Panc1 (cell line): ENCODE measurements around the gene SLC17A5. TPM values are rescaled to one million over a fixed set of nuclear protein-coding genes. Genes with fewer than 3 reads are reported as not detected.
A peak's percentile ranks its signal among the peaks of the same experiment; 100 is the strongest.

Experiments used
- ATAC-seq: fragments of 200-7000 bp; cut with Tn5 transposase; 2 replicates; pipeline ENCODE4 v1.9.1; 2020; ENCODE audit warnings: mild to moderate bottlenecking, moderate library complexity
- BruUV-seq: library from RNA; stranded (reverse); fragments of 400-500 nt; replicated peaks from 2 replicates; lab custom pipeline; 2021; lab: Mats Ljungman, UMichigan
- CTCF ChIA-PET: fragments of 300-600 bp; sonication (Branson Sonifier 250); formaldehyde crosslinking; loops from one replicate; lab custom pipeline; 2022; ENCODE audit warnings: antibody characterized with exemption; lab: Charles Lee
- POLR2A ChIA-PET: fragments of 300-600 bp; sonication (Branson Sonifier 250); formaldehyde crosslinking; loops from one replicate; lab custom pipeline; 2022; ENCODE audit warnings: antibody characterized with exemption; lab: Charles Lee
- DNase-seq: peaks from one replicate; pipeline ENCODE4 v3.0.0-alpha.2; 2010; ENCODE audit warnings: low read depth, low spot score
- H3K27ac ChIP-seq: 2 replicates; pipeline ENCODE4 v1.5.1; 2011; ENCODE audit warnings: mild to moderate bottlenecking, low read length, inconsistent platforms
- H3K27me3 ChIP-seq: fragments of 200-500 bp; sonication (Bioruptor generic); 2 replicates; pipeline ENCODE4 v1.6.0; 2014; ENCODE audit warnings: low read length, inconsistent platforms; ENCODE audit not compliant: control insufficient read depth, insufficient read depth
- H3K36me3 ChIP-seq: fragments of 200-500 bp; sonication (Bioruptor generic); 2 replicates; pipeline ENCODE4 v1.5.1; 2014; ENCODE audit warnings: inconsistent platforms, mild to moderate bottlenecking, low read length, moderate library complexity; ENCODE audit not compliant: control insufficient read depth, insufficient read depth
- H3K4me1 ChIP-seq: 2 replicates; pipeline ENCODE4 v1.5.1; 2011; ENCODE audit warnings: inconsistent platforms, mild to moderate bottlenecking, low read length, moderate library complexity; ENCODE audit not compliant: control insufficient read depth, insufficient read depth
- H3K4me3 ChIP-seq, 2 experiments: 2 replicates each; pipeline ENCODE4 v1.5.1; 2011 to 2012; ENCODE audit warnings: low read depth in 2 of 2, low read length in 2 of 2, mild to moderate bottlenecking in 2 of 2, inconsistent platforms in 1 of 2, moderate library complexity in 1 of 2
- H3K9me3 ChIP-seq: fragments of 200-500 bp; sonication (Bioruptor generic); 2 replicates; pipeline ENCODE4 v1.5.1; 2014; ENCODE audit warnings: low read depth, mild to moderate bottlenecking, inconsistent platforms, low read length, moderate library complexity; ENCODE audit not compliant: control insufficient read depth, insufficient read depth
- POLR2AphosphoS5 ChIP-seq: IDR thresholded peaks from 2 replicates; pipeline ENCODE4 v1.6.1; 2012; ENCODE audit warnings: mild to moderate bottlenecking, low read depth, low read length, moderate library complexity
- REST ChIP-seq, 2 experiments: IDR thresholded peaks; 2 replicates each; pipeline ENCODE4 v1.6.1; 2011 to 2012; ENCODE audit warnings: low read depth in 2 of 2, control low read depth in 1 of 2, low read length in 1 of 2, mild to moderate bottlenecking in 1 of 2, moderate library complexity in 1 of 2; ENCODE audit not compliant: insufficient read depth in 1 of 2
- SIN3A ChIP-seq: IDR thresholded peaks from 2 replicates; pipeline ENCODE4 v1.6.1; 2012; ENCODE audit warnings: low read depth, mild to moderate bottlenecking, low read length, moderate library complexity, borderline replicate concordance; ENCODE audit not compliant: insufficient read depth
- TCF7L2 ChIP-seq: IDR thresholded peaks from 2 replicates; pipeline ENCODE4 v1.6.1; 2011; ENCODE audit warnings: mild to moderate bottlenecking, low read depth, low read length, inconsistent platforms
- in situ Hi-C: cut with HindIII; loops from 2 replicates; pipeline ENCODE4 v1.10.0; 2016; ENCODE audit warnings: low sequenced_read_pairs, low pct_unique_long_range_greater_than_20kb
- intact Hi-C: fragments of 100-400 bp; cut with micrococcal nuclease; formaldehyde crosslinking; loops from one replicate; pipeline ENCODE4 v1.10.0; 2022; ENCODE audit not compliant: unreplicated experiment
- total RNA-seq: library from RNA; stranded (reverse); gene quantifications from one replicate; pipeline ENCODE4 v1.2.1, GENCODE V29; 2021; ENCODE audit not compliant: unreplicated experiment
- TF ChIP-seq, protein P1 (sequence below): fragments of 450-650 bp; IDR thresholded peaks from 2 replicates; pipeline ENCODE4 v1.5.1; 2017; ENCODE audit warnings: mild to moderate bottlenecking

SLC17A5 gene
- total RNA-seq, 1 experiment from 2014 or later, result 20.6 TPM

DNA sequence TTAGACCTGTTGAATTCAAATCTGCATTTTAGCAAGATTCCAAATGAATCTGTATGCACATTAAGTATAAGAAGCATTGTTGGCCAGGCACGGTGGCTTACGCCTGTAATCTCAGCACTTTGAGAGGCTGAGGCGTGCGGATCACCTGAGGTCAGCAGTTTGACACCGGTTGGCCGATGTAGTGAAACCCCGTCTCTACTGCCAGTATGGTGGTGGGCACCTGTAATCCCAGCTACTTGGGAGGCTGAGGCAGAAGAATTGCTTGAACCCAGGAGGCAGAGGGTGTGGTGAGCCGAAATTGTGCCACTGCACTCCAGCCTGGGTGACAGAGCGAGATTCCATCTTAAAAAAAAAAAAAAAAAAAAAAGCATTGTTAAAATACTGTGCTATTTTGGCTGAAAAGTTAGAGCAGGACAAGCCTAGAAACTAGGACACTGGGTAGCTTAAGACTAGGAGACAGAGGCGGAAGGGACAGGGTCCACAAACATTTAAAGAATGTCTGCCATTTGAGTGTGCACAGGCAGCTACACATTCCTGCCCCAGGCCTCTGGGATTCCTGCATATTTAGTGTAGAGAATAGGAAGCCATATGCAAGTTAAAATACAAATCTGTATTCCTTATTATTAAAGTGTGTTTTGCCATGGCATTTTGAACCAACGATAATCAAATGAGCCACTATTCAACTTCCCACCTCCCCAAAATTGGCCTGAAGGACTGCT is 87.9 kb downstream of the SLC17A5 start:
- peak overlapping the region; percentile 82 for H3K27ac ChIP-seq
- in situ Hi-C loops (no loop called here), intact Hi-C loops (no loop called here)
- no peaks in the 10 kb centered on the region for H3K36me3 ChIP-seq
- no peak for TF ChIP-seq SIN3A
- no peak for TF ChIP-seq POLR2AphosphoS5
- TF ChIP-seq TCF7L2, result no peak
- POLR2A ChIA-PET, result interaction anchor here (0.6 to 1.0 kb wide), 3 partner anchors 21 to 51 kb away, joined by 3 to 14 read pairs (median 10); no protein-coding TSS in a partner anchor
- DNase-seq, result no peak
- BruUV-seq, result no TSS peak
- H3K9me3 ChIP-seq, result no peaks in the 10 kb centered on the region
- CTCF ChIA-PET, result interaction anchor here (0.5 kb wide), 1 partner anchor 1011 kb away, joined by 3 read pairs; no protein-coding TSS in a partner anchor
- peaks cover 21% of the 10 kb centered on the region for H3K4me1 ChIP-seq
- peak; percentile 70 for ATAC-seq
- no peak overlapping the region for H3K4me3 ChIP-seq
- H3K27me3 ChIP-seq, result no peaks in the 10 kb centered on the region

DNA sequence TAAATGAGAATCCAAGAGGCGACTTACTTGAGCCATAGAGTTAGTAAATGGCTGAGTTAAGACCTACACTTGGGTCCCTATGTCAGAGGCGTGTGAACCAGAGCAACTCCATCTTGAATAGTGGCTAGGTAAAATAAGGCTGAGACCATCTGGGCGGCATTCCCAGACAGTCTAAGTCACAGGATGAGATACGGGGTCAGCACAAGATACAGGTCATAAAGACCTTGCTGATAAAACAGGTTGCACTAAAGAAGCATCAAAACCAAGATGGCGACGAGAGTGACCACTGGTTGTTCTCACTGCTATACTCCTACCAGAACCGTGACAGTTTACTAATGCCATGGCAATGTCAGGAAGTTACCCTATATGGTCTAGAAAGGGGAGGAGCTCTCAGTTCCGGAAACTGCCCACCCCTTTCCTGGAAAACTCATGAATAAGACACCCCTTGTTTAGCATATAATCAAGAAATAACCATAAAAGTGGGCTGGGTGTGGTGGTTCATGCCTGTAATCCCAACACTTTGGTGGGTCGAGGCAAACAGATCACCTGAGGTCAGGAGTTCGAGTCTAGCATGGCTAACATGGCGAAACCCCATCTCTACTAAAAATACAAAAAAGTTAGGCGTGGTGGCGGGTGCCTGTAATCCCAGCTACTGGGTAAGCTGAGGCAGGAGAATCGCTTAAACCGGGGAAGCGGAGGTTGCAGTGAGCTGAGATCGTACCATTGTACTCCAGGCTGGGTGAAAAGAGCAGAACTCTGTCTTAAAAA is 89.0 kb downstream of the SLC17A5 start:
- ATAC-seq, result no peak
- in situ Hi-C loops (no loop called here), intact Hi-C loops (no loop called here)
- no peaks in the 10 kb centered on the region for H3K9me3 ChIP-seq
- POLR2A ChIA-PET, result interaction anchor here (1.0 kb wide), 1 partner anchor 48 kb away, joined by 14 read pairs; no protein-coding TSS in a partner anchor
- H3K27me3 ChIP-seq, result no peaks in the 10 kb centered on the region
- TF ChIP-seq SIN3A (no peak), TCF7L2 (no peak), POLR2AphosphoS5 (no peak), REST (IDR thresholded peaks at IDR 0.05; ENCODE audit: insufficient read depth in 1 of 2, low read depth in 2 of 2, low read length in 1 of 2) (no peak)
- TF ChIP-seq, protein P1, sequence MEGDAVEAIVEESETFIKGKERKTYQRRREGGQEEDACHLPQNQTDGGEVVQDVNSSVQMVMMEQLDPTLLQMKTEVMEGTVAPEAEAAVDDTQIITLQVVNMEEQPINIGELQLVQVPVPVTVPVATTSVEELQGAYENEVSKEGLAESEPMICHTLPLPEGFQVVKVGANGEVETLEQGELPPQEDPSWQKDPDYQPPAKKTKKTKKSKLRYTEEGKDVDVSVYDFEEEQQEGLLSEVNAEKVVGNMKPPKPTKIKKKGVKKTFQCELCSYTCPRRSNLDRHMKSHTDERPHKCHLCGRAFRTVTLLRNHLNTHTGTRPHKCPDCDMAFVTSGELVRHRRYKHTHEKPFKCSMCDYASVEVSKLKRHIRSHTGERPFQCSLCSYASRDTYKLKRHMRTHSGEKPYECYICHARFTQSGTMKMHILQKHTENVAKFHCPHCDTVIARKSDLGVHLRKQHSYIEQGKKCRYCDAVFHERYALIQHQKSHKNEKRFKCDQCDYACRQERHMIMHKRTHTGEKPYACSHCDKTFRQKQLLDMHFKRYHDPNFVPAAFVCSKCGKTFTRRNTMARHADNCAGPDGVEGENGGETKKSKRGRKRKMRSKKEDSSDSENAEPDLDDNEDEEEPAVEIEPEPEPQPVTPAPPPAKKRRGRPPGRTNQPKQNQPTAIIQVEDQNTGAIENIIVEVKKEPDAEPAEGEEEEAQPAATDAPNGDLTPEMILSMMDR, result no peak
- CTCF ChIA-PET, result no interaction called here
- no TSS peak for BruUV-seq
- H3K36me3 ChIP-seq, result no peaks in the 10 kb centered on the region
- no peak for DNase-seq
- no peak overlapping the region for H3K4me3 ChIP-seq
- H3K4me1 ChIP-seq, result peaks cover 31% of the 10 kb centered on the region
- H3K27ac ChIP-seq, result peak overlapping the region; percentile 82
